Measurements from ENCODE around the gene TPM1. TPM values are rescaled to one million over a fixed set of nuclear protein-coding genes. Genes with fewer than 3 reads are reported as not detected.

TPM1 gene
- total and polyA plus RNA-seq, 2 donors (not counting 1 experiment from before 2014, with no cell fraction given), result 224 to 1,732 TPM

GRCh38 chr15:63075984-63076713, 33.6 kb downstream of the TPM1 start:
- no peaks in the 10 kb centered on the region for H4K20me1 ChIP-seq (ENCODE audit: control insufficient read depth, extremely low read depth, insufficient read depth, low read length)
- H3K4me2 ChIP-seq (ENCODE audit: extremely low read depth, insufficient read depth, low read length), result peak overlapping the region; percentile 6
- no peak overlapping the region for H2AFZ ChIP-seq (ENCODE audit: low read length)

DNA sequence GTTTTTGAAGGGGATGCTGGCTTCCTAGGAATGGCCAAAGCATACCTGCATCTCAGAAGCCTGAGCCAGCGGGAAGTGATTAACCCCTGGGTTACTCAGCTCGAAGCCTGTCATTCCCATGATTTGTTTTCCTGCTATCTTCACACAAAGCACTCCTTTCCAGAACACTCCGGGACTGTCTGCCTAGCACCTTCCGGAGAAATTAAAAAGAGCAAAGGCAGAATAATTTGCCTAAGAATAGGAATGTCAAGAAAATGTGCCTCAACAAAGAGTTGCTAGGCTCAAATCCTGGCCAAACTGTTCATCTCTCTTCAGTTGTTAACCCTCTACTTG, 34.1 kb downstream of the TPM1 start:
- no peak overlapping the region for H3K4me2 ChIP-seq (ENCODE audit: extremely low read depth, insufficient read depth, low read length)
- TF ChIP-seq CTCF (conservative IDR thresholded peaks at IDR 0.05 in 1 of 2, IDR thresholded peaks at IDR 0.05 in 1 of 2; ENCODE audit: low read depth in 1 of 2, low read length in 2 of 2) (no peak), EZH2 (IDR thresholded peaks at IDR 0.05; ENCODE audit: low read length, missing control alignments) (no peak)
- H4K20me1 ChIP-seq (ENCODE audit: control insufficient read depth, extremely low read depth, insufficient read depth, low read length), result no peaks in the 10 kb centered on the region
- H2AFZ ChIP-seq (ENCODE audit: low read length), result no peak overlapping the region
- H3K36me3 ChIP-seq (ENCODE audit: control insufficient read depth, insufficient read depth, low read length), result no peaks in the 10 kb centered on the region
- H3K9ac ChIP-seq (ENCODE audit: insufficient read depth, low read length), result no peak overlapping the region
- peaks cover 6% of the 10 kb centered on the region for H3K4me1 ChIP-seq (ENCODE audit: control insufficient read depth, extremely low read depth, insufficient read depth, low read length)
- no peaks in the 10 kb centered on the region for H3K9me3 ChIP-seq (ENCODE audit: control insufficient read depth, insufficient read depth, low read depth, low read length)
- H3K27ac ChIP-seq (ENCODE audit: insufficient read depth, low read length), result no peak overlapping the region
- H3K27me3 ChIP-seq (ENCODE audit: control insufficient read depth, insufficient read depth, low read length), result no peaks in the 10 kb centered on the region
- H3K4me3 ChIP-seq (replicated peaks in 1 of 4; ENCODE audit: control extremely low read depth in 1 of 4, insufficient read depth in 1 of 4, low read depth in 3 of 4, low read length in 4 of 4), result no peak overlapping the region
- H3K79me2 ChIP-seq (ENCODE audit: control insufficient read depth, insufficient read depth, low read length), result no peaks in the 10 kb centered on the region
- DNase-seq (ENCODE audit: low read depth in 2 of 2), result peak in 1 of 2 donors; percentile 31

More at GRCh38 chr15:63075984-63076713, 33.6 kb downstream of the TPM1 start:
- DNase-seq (ENCODE audit: low read depth in 2 of 2), result peak in 1 of 2 donors; percentile 34
- Histone ChIP-seq H3K36me3 (ENCODE audit: control insufficient read depth, insufficient read depth, low read length) (no peaks in the 10 kb centered on the region), H3K4me3 (replicated peaks in 1 of 4; ENCODE audit: control extremely low read depth in 1 of 4, insufficient read depth in 1 of 4, low read depth in 3 of 4, low read length in 4 of 4) (no peak overlapping the region), H3K4me1 (ENCODE audit: control insufficient read depth, extremely low read depth, insufficient read depth, low read length) (peaks cover 6% of the 10 kb centered on the region), H3K27ac (ENCODE audit: insufficient read depth, low read length) (no peak overlapping the region), H3K79me2 (ENCODE audit: control insufficient read depth, insufficient read depth, low read length) (no peaks in the 10 kb centered on the region), H3K9me3 (ENCODE audit: control insufficient read depth, insufficient read depth, low read depth, low read length) (no peaks in the 10 kb centered on the region), H3K27me3 (ENCODE audit: control insufficient read depth, insufficient read depth, low read length) (no peaks in the 10 kb centered on the region), H3K9ac (ENCODE audit: insufficient read depth, low read length) (no peak overlapping the region)
- TF ChIP-seq CTCF (conservative IDR thresholded peaks at IDR 0.05 in 1 of 2, IDR thresholded peaks at IDR 0.05 in 1 of 2; ENCODE audit: low read depth in 1 of 2, low read length in 2 of 2) (no peak), EZH2 (IDR thresholded peaks at IDR 0.05; ENCODE audit: low read length, missing control alignments) (no peak)

DNA sequence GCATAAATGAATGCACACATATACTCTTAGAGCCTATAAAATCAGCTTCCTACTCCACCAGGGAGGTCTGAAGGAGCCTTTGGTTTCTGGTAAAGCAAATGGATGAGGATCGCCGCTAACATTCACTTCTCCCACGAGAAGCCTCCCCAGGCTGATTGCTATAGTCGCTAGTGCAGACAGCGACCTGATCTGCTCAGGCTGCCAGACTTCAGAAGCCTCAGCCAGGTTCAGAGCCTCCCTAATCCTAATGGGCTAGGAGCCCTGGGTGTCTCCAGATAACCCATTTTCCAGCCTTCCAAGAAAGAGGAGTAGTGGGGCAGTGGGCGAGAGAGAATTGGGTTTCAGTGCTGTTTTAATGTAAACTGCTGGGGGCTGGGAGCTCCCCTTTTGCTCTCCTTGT, 35.4 kb downstream of the TPM1 start:
- no peak overlapping the region for H2AFZ ChIP-seq (ENCODE audit: low read length)
- TF ChIP-seq CTCF (conservative IDR thresholded peaks at IDR 0.05 in 1 of 2, IDR thresholded peaks at IDR 0.05 in 1 of 2; ENCODE audit: low read depth in 1 of 2, low read length in 2 of 2), result no peak
- TF ChIP-seq EZH2 (IDR thresholded peaks at IDR 0.05; ENCODE audit: low read length, missing control alignments), result no peak
- no peaks in the 10 kb centered on the region for H3K27me3 ChIP-seq (ENCODE audit: control insufficient read depth, insufficient read depth, low read length)
- no peaks in the 10 kb centered on the region for H3K79me2 ChIP-seq (ENCODE audit: control insufficient read depth, insufficient read depth, low read length)
- no peak overlapping the region for H3K9ac ChIP-seq (ENCODE audit: insufficient read depth, low read length)
- H3K4me3 ChIP-seq (replicated peaks in 1 of 4; ENCODE audit: control extremely low read depth in 1 of 4, insufficient read depth in 1 of 4, low read depth in 3 of 4, low read length in 4 of 4), result no peak overlapping the region
- H4K20me1 ChIP-seq (ENCODE audit: control insufficient read depth, extremely low read depth, insufficient read depth, low read length), result no peaks in the 10 kb centered on the region
- no peak overlapping the region for H3K27ac ChIP-seq (ENCODE audit: insufficient read depth, low read length)
- no peak for DNase-seq (ENCODE audit: low read depth in 2 of 2)
- no peak overlapping the region for H3K4me2 ChIP-seq (ENCODE audit: extremely low read depth, insufficient read depth, low read length)
- peaks cover 6% of the 10 kb centered on the region for H3K4me1 ChIP-seq (ENCODE audit: control insufficient read depth, extremely low read depth, insufficient read depth, low read length)
- no peaks in the 10 kb centered on the region for H3K36me3 ChIP-seq (ENCODE audit: control insufficient read depth, insufficient read depth, low read length)
- H3K9me3 ChIP-seq (ENCODE audit: control insufficient read depth, insufficient read depth, low read depth, low read length), result no peaks in the 10 kb centered on the region
